ENCODE measurements around the gene LRRC30.

DNA sequence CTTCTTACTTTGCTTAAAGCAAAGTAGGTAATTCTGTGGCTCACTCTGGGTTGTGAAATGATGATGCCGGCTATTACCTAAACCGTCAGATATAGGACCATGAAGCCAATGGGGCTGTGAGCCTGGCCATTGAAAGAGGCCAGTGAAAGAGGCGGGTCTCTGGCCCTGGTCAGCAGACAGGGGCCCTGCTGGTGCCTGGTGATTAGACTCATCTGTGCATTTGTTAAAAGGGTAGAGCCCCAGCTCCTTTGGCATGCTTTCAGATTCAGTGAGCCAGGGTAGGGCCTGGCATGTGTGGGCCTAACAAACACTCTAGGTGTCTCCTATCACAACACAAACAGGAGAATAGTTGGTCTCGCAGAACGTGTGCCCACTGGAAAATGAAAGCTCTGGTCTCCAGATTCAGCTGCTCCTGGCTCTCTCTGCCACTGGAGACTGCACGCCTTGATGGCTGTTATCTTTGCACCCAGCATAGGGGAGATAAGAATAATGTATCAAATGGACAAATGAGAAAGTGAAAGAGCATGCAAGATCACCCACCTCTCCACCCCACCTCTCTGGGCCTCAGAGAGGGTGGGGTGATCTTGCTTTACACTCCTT, 6.9 kb downstream of the LRRC30 start:
- TF ChIP-seq CTCF (conservative IDR thresholded peaks at IDR 0.05 in 1 of 2, IDR thresholded peaks at IDR 0.05 in 1 of 2; ENCODE audit: extremely low read depth in 1 of 2, insufficient read depth in 1 of 2, low read depth in 1 of 2, low read length in 2 of 2), result no peak
- no peak for TF ChIP-seq EZH2 (IDR thresholded peaks at IDR 0.05; ENCODE audit: borderline replicate concordance, low read length)
